Nephron (organoid): ENCODE results near the gene MAGIX.

ENCODE experiments used
- H3K27ac Mint-ChIP-seq, 3 experiments: 2 replicates each; pipeline ENCODE4 v1.8.0; 2020; ENCODE audit warnings: mixed read lengths in 3 of 3, mild to moderate bottlenecking in 2 of 3, moderate library complexity in 1 of 3
- H3K27me3 Mint-ChIP-seq: 2 replicates; pipeline ENCODE4 v1.8.0; 2021; ENCODE audit warnings: low read depth, mild to moderate bottlenecking, moderate library complexity, mixed read lengths
- H3K36me3 Mint-ChIP-seq: 2 replicates; pipeline ENCODE4 v1.8.0; 2020; ENCODE audit warnings: low read depth, mixed read lengths
- H3K4me1 Mint-ChIP-seq: 2 replicates; pipeline ENCODE4 v1.8.0; 2020; ENCODE audit warnings: mixed read lengths
- H3K4me3 Mint-ChIP-seq, 3 experiments: 2 replicates each; pipeline ENCODE4 v1.8.0; 2020; ENCODE audit warnings: mild to moderate bottlenecking in 3 of 3, mixed read lengths in 3 of 3, moderate library complexity in 2 of 3
- H3K9me3 Mint-ChIP-seq: 2 replicates; pipeline ENCODE4 v1.8.0; 2020; ENCODE audit warnings: mixed read lengths
- TF ChIP-seq, protein P1 (sequence below), 3 experiments: fragments of 200-600 bp; sonication (generic); IDR thresholded peaks; one replicate each; pipeline ENCODE4 v1.5.0; 2021; ENCODE audit warnings: antibody characterized with exemption in 3 of 3; ENCODE audit not compliant: unreplicated experiment in 3 of 3

Gene MAGIX

DNA sequence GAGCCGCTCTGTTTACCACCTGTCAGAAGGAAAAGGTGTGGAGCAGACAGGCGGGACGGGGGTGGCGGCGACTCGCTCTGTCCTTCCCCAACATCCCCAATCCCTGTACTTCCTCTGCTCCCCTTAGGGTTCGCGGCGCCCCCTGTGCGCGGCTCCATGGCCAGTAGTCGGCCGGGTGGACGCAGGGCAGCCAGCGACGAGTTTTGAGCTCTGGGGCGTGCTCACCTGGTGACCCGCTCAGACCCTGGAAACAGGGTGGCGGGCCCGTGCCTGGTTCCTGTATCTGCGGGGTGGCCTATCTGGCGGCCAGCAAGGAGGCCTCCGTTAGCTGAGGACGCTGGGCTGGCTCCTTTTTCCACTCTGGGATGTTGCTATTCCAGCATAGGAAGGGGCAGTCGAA, 5.4 kb upstream of the MAGIX start:
- no peaks in the 10 kb centered on the region for H3K36me3 Mint-ChIP-seq
- H3K4me1 Mint-ChIP-seq, result no peaks in the 10 kb centered on the region
- peaks cover 18% of the 10 kb centered on the region for H3K27me3 Mint-ChIP-seq
- peak overlapping the region in 2 of 3 experiments; percentile 40 to 60 for H3K27ac Mint-ChIP-seq
- peaks cover 9% of the 10 kb centered on the region for H3K9me3 Mint-ChIP-seq
- peak overlapping the region; percentile 61 to 66 (median 63) for H3K4me3 Mint-ChIP-seq
- TF ChIP-seq, protein P1, sequence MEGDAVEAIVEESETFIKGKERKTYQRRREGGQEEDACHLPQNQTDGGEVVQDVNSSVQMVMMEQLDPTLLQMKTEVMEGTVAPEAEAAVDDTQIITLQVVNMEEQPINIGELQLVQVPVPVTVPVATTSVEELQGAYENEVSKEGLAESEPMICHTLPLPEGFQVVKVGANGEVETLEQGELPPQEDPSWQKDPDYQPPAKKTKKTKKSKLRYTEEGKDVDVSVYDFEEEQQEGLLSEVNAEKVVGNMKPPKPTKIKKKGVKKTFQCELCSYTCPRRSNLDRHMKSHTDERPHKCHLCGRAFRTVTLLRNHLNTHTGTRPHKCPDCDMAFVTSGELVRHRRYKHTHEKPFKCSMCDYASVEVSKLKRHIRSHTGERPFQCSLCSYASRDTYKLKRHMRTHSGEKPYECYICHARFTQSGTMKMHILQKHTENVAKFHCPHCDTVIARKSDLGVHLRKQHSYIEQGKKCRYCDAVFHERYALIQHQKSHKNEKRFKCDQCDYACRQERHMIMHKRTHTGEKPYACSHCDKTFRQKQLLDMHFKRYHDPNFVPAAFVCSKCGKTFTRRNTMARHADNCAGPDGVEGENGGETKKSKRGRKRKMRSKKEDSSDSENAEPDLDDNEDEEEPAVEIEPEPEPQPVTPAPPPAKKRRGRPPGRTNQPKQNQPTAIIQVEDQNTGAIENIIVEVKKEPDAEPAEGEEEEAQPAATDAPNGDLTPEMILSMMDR (IDR thresholded peaks at IDR 0.05; ENCODE audit: unreplicated experiment in 3 of 3), result no peak

DNA sequence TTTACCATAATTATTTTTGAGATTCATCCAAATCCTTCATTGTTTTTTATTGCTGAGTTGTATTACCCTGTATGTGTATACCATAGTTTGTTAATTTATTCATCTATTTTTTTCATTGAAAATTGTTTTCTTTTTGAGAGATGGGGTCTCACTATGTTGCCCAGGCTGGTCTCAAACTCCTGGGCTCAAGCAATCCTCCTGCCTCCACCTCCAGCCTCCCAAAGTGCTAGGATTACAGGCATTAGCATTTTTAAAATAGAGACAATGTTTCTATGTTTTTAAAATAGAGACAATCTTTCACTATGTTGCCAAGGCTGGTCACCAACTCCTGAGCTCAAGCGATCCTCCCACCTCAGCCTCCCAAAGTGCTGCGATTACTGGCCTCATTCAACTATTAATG, 1.6 kb upstream of the MAGIX start:
- Mint-ChIP-seq H3K4me3 (no peak overlapping the region), H3K27me3 (peaks cover 22% of the 10 kb centered on the region), H3K4me1 (peaks cover 6% of the 10 kb centered on the region), H3K9me3 (peaks cover 3% of the 10 kb centered on the region), H3K36me3 (no peaks in the 10 kb centered on the region), H3K27ac (no peak overlapping the region)
- TF ChIP-seq, protein P1 (IDR thresholded peaks at IDR 0.05; ENCODE audit: unreplicated experiment in 3 of 3), result no peak

GRCh38 chrX:49161632-49162031, 926 bp upstream of the MAGIX start:
- Mint-ChIP-seq H3K36me3 (no peaks in the 10 kb centered on the region), H3K27ac (peak overlapping the region in 1 of 3 experiments; percentile 18), H3K27me3 (peaks cover 23% of the 10 kb centered on the region), H3K9me3 (peaks cover 5% of the 10 kb centered on the region), H3K4me3 (peak overlapping the region; percentile 13 to 53 (median 25)), H3K4me1 (peaks cover 8% of the 10 kb centered on the region)
- TF ChIP-seq, protein P1 (IDR thresholded peaks at IDR 0.05; ENCODE audit: unreplicated experiment in 3 of 3), result no peak

- TF ChIP-seq, protein P1 (IDR thresholded peaks at IDR 0.05; ENCODE audit: unreplicated experiment in 3 of 3), result peak; percentile 68 to 70 (median 69)
- H3K36me3 Mint-ChIP-seq, result no peaks in the 10 kb centered on the region
- peak overlapping the region; percentile 75 to 83 (median 80) for H3K4me3 Mint-ChIP-seq
- peaks cover 13% of the 10 kb centered on the region for H3K27me3 Mint-ChIP-seq
- peaks cover 6% of the 10 kb centered on the region for H3K9me3 Mint-ChIP-seq
- H3K27ac Mint-ChIP-seq, result peak overlapping the region; percentile 71 to 94 (median 87)
- peaks cover 19% of the 10 kb centered on the region for H3K4me1 Mint-ChIP-seq
Observed at GRCh38 chrX:49163555-49164419, 1.2 kb downstream of the MAGIX start.

DNA sequence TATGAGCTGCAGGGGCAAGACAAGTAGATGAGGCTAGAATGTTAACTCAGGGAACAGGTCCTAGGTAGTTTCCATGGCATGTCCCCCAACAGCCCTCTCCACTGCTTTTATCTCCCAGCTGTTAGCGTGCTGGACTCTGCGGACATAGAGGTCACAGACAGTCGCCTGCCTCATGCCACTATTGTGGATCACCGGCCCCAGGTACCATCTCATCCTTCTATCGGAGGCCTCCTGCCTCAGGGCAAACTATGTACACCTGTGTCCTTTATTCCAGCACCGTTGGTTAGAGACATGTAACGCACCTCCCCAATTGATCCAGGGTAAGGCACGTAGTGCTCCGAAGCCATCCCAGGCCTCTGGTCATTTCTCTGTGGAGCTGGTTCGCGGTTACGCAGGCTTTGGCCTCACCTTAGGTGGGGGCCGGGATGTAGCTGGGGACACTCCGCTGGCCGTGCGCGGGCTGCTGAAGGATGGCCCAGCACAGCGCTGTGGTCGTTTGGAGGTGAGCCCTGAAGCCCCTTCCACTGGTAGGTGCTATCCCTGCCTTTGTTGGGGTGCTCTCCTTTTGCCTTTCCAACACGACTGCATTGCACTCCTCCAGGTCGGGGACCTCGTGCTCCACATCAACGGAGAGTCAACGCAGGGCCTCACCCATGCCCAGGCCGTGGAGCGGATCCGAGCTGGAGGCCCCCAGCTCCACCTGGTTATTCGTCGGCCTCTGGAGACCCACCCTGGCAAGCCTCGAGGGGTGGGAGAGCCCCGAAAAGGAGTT, 2.2 kb downstream of the MAGIX start:
- Mint-ChIP-seq H3K36me3 (no peaks in the 10 kb centered on the region), H3K27me3 (peaks cover 10% of the 10 kb centered on the region), H3K4me1 (peaks cover 19% of the 10 kb centered on the region), H3K9me3 (peaks cover 6% of the 10 kb centered on the region), H3K27ac (peak overlapping the region; percentile 71 to 94 (median 87)), H3K4me3 (peak overlapping the region; percentile 75 to 80 (median 77))
- TF ChIP-seq, protein P1 (IDR thresholded peaks at IDR 0.05; ENCODE audit: unreplicated experiment in 3 of 3), result no peak
